HEK293 (cell line): ENCODE measurements around the gene MICAL3.
A peak's percentile ranks its signal among the peaks of the same experiment; 100 is the strongest.

Experiments used
- CTCF ChIA-PET: fragments of 350-600 bp; formaldehyde crosslinking; extraction: SDS; loops from one replicate; lab custom pipeline; 2021; ENCODE audit warnings: antibody characterized with exemption; lab: Yijun Ruan, JAX
- POLR2A ChIA-PET: fragments of 300-600 bp; formaldehyde crosslinking; extraction: SDS; loops from one replicate; lab custom pipeline; 2020; ENCODE audit warnings: antibody characterized with exemption, inconsistent platforms; lab: Yijun Ruan, JAX
- H3K27ac ChIP-seq: fragments of 200-500 bp; sonication (Bioruptor generic); 2 replicates; pipeline ENCODE4 v1.5.1; 2014; ENCODE audit warnings: low read depth, low read length, control low read depth, inconsistent platforms; ENCODE audit errors: extremely low read depth
- H3K36me3 ChIP-seq, 2 experiments: fragments of 200-500 bp in 1 of 2; sonication (Bioruptor generic) in 1 of 2; 1 replicate in 1 of 2; 2 replicates in 1 of 2; pipeline ENCODE4 v1.5.1; 2014 to 2017; ENCODE audit warnings: inconsistent platforms in 2 of 2, low read length in 2 of 2; ENCODE audit not compliant: control insufficient read depth in 2 of 2, insufficient read depth in 1 of 2
- H3K4me1 ChIP-seq: fragments of 200-500 bp; sonication (Bioruptor generic); 2 replicates; pipeline ENCODE4 v1.5.1; 2014; ENCODE audit warnings: mild to moderate bottlenecking, low read length, inconsistent platforms; ENCODE audit not compliant: control insufficient read depth, insufficient read depth
- H3K4me3 ChIP-seq: 2 replicates; pipeline ENCODE4 v1.5.1; 2011; ENCODE audit warnings: low read depth, mild to moderate bottlenecking, control low read depth, low read length, moderate library complexity
- H3K9me3 ChIP-seq: fragments of 200-500 bp; sonication (Bioruptor generic); 2 replicates; pipeline ENCODE4 v1.5.1; 2014; ENCODE audit warnings: low read depth, low read length, inconsistent platforms; ENCODE audit not compliant: control insufficient read depth, insufficient read depth
- ATF2 ChIP-seq: fragments of 450-650 bp; formaldehyde crosslinking; IDR thresholded peaks from 2 replicates; pipeline ENCODE4 v1.5.1; 2016; ENCODE audit warnings: missing biosample characterization, missing genetic modification characterization, low read depth
- ELK4 ChIP-seq: IDR thresholded peaks from 2 replicates; pipeline ENCODE4 v1.6.1; 2011; ENCODE audit warnings: mild to moderate bottlenecking, low read depth, low read length, borderline replicate concordance
- GLI2 ChIP-seq: fragments of 450-650 bp; formaldehyde crosslinking; IDR thresholded peaks from 2 replicates; pipeline ENCODE4; 2017; ENCODE audit warnings: missing biosample characterization, missing genetic modification characterization, low read depth, borderline replicate concordance
- GLIS1 ChIP-seq: fragments of 450-650 bp; formaldehyde crosslinking; IDR thresholded peaks from 2 replicates; pipeline ENCODE4 v1.5.1; 2016; ENCODE audit warnings: missing biosample characterization, missing genetic modification characterization
- KLF10 ChIP-seq: fragments of 450-650 bp; IDR thresholded peaks from 2 replicates; pipeline ENCODE4 v1.5.1; 2018; ENCODE audit warnings: missing biosample characterization, mild to moderate bottlenecking, missing genetic modification characterization
- KLF16 ChIP-seq: fragments of 450-650 bp; formaldehyde crosslinking; IDR thresholded peaks from 2 replicates; pipeline ENCODE4 v1.5.1; 2017; ENCODE audit warnings: missing biosample characterization, missing genetic modification characterization
- MYNN ChIP-seq: fragments of 450-650 bp; formaldehyde crosslinking; IDR thresholded peaks from 2 replicates; pipeline ENCODE4 v1.5.1; 2016; ENCODE audit warnings: missing biosample characterization, missing genetic modification characterization, borderline replicate concordance
- PRDM10 ChIP-seq: fragments of 450-650 bp; formaldehyde crosslinking; IDR thresholded peaks from 2 replicates; pipeline ENCODE4 v1.5.1; 2016; ENCODE audit warnings: missing biosample characterization, missing genetic modification characterization
- RBAK ChIP-seq: fragments of 450-650 bp; formaldehyde crosslinking; IDR thresholded peaks from 2 replicates; pipeline ENCODE4 v1.5.1; 2016; ENCODE audit warnings: missing biosample characterization, missing genetic modification characterization
- SP3 ChIP-seq: fragments of 450-650 bp; formaldehyde crosslinking; IDR thresholded peaks from 2 replicates; pipeline ENCODE4 v1.5.1; 2016; ENCODE audit warnings: missing biosample characterization, missing genetic modification characterization
- WT1 ChIP-seq: fragments of 450-650 bp; formaldehyde crosslinking; IDR thresholded peaks from 2 replicates; pipeline ENCODE4 v1.5.1; 2016; ENCODE audit warnings: missing biosample characterization, missing genetic modification characterization
- ZFP37 ChIP-seq: fragments of 450-650 bp; formaldehyde crosslinking; IDR thresholded peaks from 2 replicates; pipeline ENCODE4 v1.5.1; 2016; ENCODE audit warnings: missing biosample characterization, missing genetic modification characterization
- ZNF138 ChIP-seq: fragments of 450-650 bp; formaldehyde crosslinking; IDR thresholded peaks from 2 replicates; pipeline ENCODE4 v1.5.1; 2016; ENCODE audit warnings: missing biosample characterization, missing genetic modification characterization, borderline replicate concordance
- ZNF19 ChIP-seq: fragments of 450-650 bp; formaldehyde crosslinking; IDR thresholded peaks from 2 replicates; pipeline ENCODE4; 2016; ENCODE audit warnings: missing biosample characterization, missing genetic modification characterization, low read depth
- ZNF302 ChIP-seq: fragments of 450-650 bp; formaldehyde crosslinking; IDR thresholded peaks from 2 replicates; pipeline ENCODE4 v1.5.1; 2016; ENCODE audit warnings: missing biosample characterization, missing genetic modification characterization, low read depth
- ZNF324 ChIP-seq: fragments of 450-650 bp; formaldehyde crosslinking; IDR thresholded peaks from 2 replicates; pipeline ENCODE4 v1.5.1; 2016; ENCODE audit warnings: missing biosample characterization, missing genetic modification characterization
- ZNF473 ChIP-seq: fragments of 450-650 bp; formaldehyde crosslinking; IDR thresholded peaks from 2 replicates; pipeline ENCODE4 v1.5.1; 2017; ENCODE audit warnings: missing biosample characterization, missing genetic modification characterization
- ZNF558 ChIP-seq: fragments of 450-650 bp; formaldehyde crosslinking; IDR thresholded peaks from 2 replicates; pipeline ENCODE4 v1.5.1; 2016; ENCODE audit warnings: missing biosample characterization, missing genetic modification characterization
- ZNF560 ChIP-seq: fragments of 450-650 bp; formaldehyde crosslinking; IDR thresholded peaks from 2 replicates; pipeline ENCODE4 v1.5.1; 2017; ENCODE audit warnings: missing biosample characterization, missing genetic modification characterization, borderline replicate concordance
- ZNF629 ChIP-seq: fragments of 450-650 bp; formaldehyde crosslinking; IDR thresholded peaks from 2 replicates; pipeline ENCODE4 v1.5.1; 2017; ENCODE audit warnings: missing biosample characterization, missing genetic modification characterization
- ZNF670 ChIP-seq: fragments of 450-650 bp; formaldehyde crosslinking; IDR thresholded peaks from 2 replicates; pipeline ENCODE4 v1.5.1; 2016; ENCODE audit warnings: missing biosample characterization, missing genetic modification characterization, low read depth
- TF ChIP-seq, protein P1 (sequence below): fragments of 450-650 bp; formaldehyde crosslinking; IDR thresholded peaks from 2 replicates; pipeline ENCODE4 v1.5.1; 2017; ENCODE audit warnings: missing biosample characterization, missing genetic modification characterization
- TF ChIP-seq, protein P2 (sequence below): fragments of 450-650 bp; formaldehyde crosslinking; IDR thresholded peaks from 2 replicates; pipeline ENCODE4 v1.5.1; 2017; ENCODE audit warnings: missing biosample characterization, missing genetic modification characterization

Gene MICAL3

DNA sequence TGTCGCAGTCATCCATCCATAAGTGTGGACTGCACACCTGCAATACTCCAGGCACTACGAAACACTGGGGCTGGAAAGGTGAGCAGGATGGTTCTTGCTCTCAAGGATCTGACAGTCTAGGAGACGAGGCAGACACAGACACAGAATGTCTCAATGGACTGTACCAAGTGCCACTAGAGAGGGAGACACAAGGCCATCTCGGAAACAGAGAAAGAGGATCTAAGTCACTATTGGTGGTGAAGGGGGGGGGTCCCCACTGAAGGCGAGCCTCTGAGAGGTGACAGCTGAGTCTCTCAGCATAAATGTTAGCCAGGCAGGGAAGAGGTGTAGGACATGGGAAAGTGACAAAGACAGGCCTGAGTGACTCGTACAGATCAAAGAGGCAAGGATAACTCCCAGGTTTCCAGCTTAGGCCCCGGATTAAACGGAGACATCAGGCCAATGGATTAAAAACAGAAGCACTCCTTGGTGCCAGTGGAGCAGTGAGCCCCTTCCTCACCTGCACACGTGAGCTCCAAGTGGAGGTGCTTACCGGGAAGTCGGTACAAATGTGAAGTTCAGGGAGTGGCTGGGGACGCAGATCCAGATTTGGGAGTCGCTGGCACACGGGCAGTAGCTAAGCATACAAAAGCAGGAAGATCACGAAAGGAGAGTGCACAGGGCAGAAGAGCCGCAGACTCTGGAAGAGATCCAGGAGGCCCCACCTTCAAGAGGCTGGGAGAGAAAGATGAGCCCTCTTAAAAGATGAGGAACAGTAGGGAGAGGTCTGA is 117.2 kb downstream of the MICAL3 start:
- Histone ChIP-seq H3K4me1 (peaks cover 6% of the 10 kb centered on the region), H3K4me3 (no peak overlapping the region), H3K27ac (no peak overlapping the region), H3K9me3 (no peaks in the 10 kb centered on the region), H3K36me3 (peaks cover 0 to 53% of the 10 kb centered on the region in 2 experiments; a peak in 1 of 3 replicates)
- ChIA-PET CTCF (interaction anchor here (0.5 to 4.4 kb wide), 3 partner anchors 13 to 169 kb away, joined by 3 to 26 read pairs (median 3); no protein-coding TSS in a partner anchor), POLR2A (no interaction called here)
- TF ChIP-seq MYNN (tag by site-specific recombination): no peak
- TF ChIP-seq PRDM10 (tag by site-specific recombination): peak; percentile 70
- TF ChIP-seq ZNF629 (tag by site-specific recombination): no peak
- TF ChIP-seq, protein P1, sequence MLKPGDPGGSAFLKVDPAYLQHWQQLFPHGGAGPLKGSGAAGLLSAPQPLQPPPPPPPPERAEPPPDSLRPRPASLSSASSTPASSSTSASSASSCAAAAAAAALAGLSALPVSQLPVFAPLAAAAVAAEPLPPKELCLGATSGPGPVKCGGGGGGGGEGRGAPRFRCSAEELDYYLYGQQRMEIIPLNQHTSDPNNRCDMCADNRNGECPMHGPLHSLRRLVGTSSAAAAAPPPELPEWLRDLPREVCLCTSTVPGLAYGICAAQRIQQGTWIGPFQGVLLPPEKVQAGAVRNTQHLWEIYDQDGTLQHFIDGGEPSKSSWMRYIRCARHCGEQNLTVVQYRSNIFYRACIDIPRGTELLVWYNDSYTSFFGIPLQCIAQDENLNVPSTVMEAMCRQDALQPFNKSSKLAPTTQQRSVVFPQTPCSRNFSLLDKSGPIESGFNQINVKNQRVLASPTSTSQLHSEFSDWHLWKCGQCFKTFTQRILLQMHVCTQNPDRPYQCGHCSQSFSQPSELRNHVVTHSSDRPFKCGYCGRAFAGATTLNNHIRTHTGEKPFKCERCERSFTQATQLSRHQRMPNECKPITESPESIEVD: no peak
- TF ChIP-seq ZNF138 (tag by site-specific recombination): no peak

- Histone ChIP-seq H3K4me1 (no peaks in the 10 kb centered on the region), H3K9me3 (no peaks in the 10 kb centered on the region), H3K27ac (no peak overlapping the region), H3K36me3 (peaks cover 4 to 68% of the 10 kb centered on the region in 2 experiments; a peak in 2 of 3 replicates), H3K4me3 (no peak overlapping the region)
- CTCF ChIA-PET: interaction anchor here (4.4 kb wide), 1 partner anchor 170 kb away, joined by 26 read pairs; no protein-coding TSS in a partner anchor
- POLR2A ChIA-PET: no interaction called here
- no peak for TF ChIP-seq ZFP37 (tag by site-specific recombination)
- TF ChIP-seq ZNF324 (tag by site-specific recombination): no peak
- no peak for TF ChIP-seq ELK4
- no peak for TF ChIP-seq ZNF19 (tag by site-specific recombination)
- TF ChIP-seq RBAK: no peak
- TF ChIP-seq KLF16 (tag by site-specific recombination): no peak
- no peak for TF ChIP-seq GLIS1 (tag by site-specific recombination)
- TF ChIP-seq WT1 (tag by site-specific recombination): no peak
- TF ChIP-seq ATF2 (tag by site-specific recombination): no peak
- no peak for TF ChIP-seq ZNF558 (tag by site-specific recombination)
- no peak for TF ChIP-seq ZNF302 (tag by site-specific recombination)
- no peak for TF ChIP-seq ZNF473 (tag by site-specific recombination)
- TF ChIP-seq ZNF670 (tag by site-specific recombination): no peak
- no peak for TF ChIP-seq ZNF560 (tag by site-specific recombination)
- no peak for TF ChIP-seq GLI2
- TF ChIP-seq SP3 (tag by site-specific recombination): no peak
- TF ChIP-seq, protein P2, sequence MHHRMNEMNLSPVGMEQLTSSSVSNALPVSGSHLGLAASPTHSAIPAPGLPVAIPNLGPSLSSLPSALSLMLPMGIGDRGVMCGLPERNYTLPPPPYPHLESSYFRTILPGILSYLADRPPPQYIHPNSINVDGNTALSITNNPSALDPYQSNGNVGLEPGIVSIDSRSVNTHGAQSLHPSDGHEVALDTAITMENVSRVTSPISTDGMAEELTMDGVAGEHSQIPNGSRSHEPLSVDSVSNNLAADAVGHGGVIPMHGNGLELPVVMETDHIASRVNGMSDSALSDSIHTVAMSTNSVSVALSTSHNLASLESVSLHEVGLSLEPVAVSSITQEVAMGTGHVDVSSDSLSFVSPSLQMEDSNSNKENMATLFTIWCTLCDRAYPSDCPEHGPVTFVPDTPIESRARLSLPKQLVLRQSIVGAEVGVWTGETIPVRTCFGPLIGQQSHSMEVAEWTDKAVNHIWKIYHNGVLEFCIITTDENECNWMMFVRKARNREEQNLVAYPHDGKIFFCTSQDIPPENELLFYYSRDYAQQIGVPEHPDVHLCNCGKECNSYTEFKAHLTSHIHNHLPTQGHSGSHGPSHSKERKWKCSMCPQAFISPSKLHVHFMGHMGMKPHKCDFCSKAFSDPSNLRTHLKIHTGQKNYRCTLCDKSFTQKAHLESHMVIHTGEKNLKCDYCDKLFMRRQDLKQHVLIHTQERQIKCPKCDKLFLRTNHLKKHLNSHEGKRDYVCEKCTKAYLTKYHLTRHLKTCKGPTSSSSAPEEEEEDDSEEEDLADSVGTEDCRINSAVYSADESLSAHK (tag by site-specific recombination): no peak
- no peak for TF ChIP-seq KLF10 (tag by site-specific recombination)
Observed at GRCh38 chr22:17905445-17905844, 118.9 kb downstream of the MICAL3 start.
